NOMO-1 treated with dmso at 0.1 percent for 144 hours (cell line): ENCODE results near the gene AGBL4.
"Not testable (repeated sequence)": the region's sequence is repeated elsewhere in the genome, so short reads cannot be mapped to it uniquely, and the experiment has no call there.

Experiments
- DNase-seq: peaks from one replicate; lab custom pipeline; 2025; ENCODE audit not compliant: unreplicated experiment; lab: John Stamatoyannopoulos, UW

The AGBL4 gene

DNA sequence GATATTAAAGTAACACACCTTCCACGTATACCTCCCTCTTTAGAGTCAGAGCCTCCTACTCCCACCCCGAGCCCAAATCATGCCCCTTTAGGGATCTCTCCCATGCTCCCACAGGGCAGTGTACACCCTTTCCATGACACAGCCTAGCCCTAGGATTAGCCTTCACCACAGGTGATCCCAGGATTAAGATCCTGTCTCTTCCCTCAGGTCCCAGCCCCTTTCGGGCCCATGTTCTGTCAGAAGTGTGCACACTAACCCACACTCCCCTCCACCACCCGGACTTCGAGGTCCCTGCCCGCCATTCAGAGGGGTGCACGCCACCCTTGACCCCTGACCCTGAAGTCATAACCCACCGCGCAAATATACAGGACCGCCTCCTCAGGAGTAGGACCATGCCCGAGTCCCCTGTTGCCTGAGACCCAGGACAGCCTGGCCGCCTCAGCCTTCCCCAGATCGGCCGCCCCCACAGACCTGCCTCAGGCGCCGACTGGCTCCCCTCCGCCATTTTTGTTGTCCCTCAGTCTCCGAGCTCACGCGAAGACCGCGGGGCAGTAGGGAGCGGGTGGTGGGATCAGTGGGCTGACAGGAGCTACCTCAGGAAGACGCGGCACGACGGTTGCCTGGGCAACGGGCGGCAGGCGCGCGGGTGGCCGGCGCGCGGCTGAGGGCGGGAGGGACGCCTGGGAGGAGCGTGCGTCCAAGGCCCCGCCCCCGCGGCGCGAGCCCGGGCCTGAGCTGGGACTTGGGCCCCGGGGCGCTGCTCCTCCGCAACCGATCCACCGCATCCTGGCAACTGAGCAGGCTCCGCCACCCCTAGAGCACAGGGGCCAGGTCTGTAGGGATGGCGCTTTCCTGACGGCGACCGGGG, at the start of gene AGBL4:
AGBL4 (minus strand) TSS at position 663 of the 868 bp plus-strand sequence.
- no peak for DNase-seq

GRCh38 chr1:50066806-50067205, 43.1 kb upstream of the AGBL4 start:
- no peak for DNase-seq

DNA sequence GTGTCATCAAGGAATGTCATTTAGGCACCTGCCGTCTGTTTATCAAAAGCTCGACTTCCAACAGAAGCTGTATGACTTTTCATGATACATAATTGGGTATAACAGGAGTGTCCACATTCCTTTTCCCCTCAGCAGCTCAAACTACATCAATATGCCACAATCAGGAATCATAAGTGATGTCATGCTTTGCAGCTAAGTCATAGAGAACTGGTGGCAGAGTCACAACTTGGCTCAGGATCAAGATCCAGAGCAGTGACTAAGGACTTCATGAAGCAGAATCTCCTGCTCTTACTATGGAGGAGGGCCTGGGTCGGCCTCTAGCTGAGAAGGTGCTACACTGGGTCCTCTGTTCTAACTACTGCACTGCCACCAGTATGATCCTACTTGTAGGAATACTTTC, 36.5 kb upstream of the AGBL4 start:
- no peak for DNase-seq

DNA sequence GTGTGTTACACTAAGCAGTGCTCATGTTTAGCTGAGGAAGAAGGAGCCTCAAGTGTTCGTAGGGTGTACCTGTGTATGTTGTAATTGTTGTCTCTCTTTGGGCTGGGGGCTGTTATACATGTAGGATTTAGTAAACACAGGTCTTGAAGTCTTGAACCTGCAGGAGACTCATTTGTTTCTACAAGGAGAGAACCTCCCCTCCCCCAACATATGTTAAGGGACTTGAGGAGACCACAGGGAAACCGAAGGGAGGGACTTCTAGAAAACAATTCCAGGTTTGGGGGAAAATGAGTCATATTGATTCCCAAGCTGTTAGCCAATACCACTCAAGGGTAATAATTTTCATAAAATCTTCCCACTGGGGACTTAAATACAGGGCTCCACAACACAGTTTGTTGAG, 25.0 kb upstream of the AGBL4 start:
- no peak for DNase-seq

DNA sequence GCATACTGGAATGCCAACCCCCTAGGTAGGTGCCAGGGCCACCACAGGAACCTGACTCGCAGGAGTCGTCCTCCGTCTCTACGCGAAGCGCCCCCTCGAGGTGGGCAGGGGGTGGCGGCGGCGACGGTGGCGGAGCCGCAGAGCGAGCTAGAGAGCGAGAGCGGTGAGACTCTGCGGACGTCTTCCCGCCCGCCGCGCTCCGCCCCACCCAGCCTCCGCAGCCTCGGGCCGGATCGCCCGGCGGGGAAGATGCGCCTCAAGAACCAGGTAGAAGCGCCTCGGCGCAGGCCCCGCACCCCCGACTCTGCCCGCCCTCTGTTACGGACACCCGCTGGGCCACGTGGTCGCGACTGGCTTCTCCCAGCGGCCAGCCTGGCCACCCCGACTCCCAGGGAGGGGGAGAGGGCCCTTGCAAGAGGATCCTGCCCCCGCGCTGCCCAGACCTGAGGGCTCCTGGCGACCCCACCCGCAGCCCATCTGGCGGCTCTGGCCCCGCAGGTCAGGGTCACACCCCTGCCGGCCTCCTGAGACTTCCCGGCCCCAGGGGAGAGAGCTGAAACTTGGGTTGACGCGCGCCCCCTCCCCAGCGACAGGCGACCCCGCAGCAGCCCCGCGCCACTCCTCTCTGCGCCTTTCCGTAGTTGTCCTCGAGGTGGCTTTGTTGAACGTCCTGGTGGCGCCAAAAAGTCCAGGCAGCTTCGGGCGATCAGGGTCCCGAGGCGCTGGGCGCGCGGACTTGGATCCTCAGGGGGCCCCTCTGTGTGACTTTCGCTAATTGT, 24.4 kb upstream of the AGBL4 start:
- DNase-seq = no peak

DNA sequence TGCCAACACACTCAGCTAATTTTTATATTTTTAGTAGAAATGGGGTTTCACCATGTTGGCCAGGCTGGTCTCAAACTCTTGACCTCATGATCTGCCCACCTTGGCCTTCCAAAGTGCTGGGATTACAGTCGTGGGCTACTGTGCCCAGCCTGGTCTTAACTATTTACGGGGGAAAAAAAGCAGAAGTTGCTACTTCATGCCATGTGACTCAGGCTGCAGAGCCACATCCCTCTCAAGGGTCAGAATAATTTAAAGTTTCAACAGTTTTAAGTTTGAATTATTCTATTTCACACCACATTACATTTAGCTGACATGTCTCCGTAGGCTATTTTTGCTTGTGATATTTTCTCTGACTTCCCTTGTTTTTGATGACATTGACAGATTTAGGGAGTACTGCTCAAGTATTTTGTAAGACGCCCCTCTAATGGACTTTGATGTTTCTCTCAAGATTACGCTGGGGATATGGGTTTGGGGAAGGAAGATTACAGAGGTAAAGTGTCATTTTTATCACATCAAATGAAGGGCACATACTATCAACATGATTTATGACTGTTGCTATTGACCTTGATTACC, 14.6 kb upstream of the AGBL4 start:
- no peak for DNase-seq

GRCh38 chr1:50027794-50028193, 4.0 kb upstream of the AGBL4 start:
- no peak for DNase-seq

DNA sequence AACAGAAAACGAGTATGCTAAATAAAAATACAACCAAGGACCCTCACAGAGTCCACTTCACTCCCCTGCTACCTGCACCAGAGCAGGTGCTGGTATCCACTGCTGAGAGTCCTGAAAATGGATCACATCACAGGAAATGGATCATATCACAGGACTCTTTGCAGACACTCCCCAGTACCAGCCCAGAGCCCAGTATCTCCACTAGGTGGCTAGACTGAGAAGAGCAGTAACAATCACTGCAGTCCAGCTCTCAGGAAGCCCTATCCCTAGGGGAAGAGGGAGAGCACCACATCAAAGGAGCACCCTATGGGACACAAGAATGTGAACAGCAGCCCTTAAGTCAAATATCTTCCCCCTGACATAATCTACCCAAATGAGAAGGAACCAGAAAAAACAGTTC, 28.0 kb downstream of the AGBL4 start:
- no peak for DNase-seq

- no peak for DNase-seq
These were observed 52.7 kb downstream of the AGBL4 start for GRCh38 chr1:49971088-49971487.

- DNase-seq = no peak
These were observed 72.4 kb downstream of the AGBL4 start for GRCh38 chr1:49951385-49951784.

GRCh38 chr1:49915301-49915700, 108.5 kb downstream of the AGBL4 start:
- not testable (repeated sequence) for DNase-seq

DNA sequence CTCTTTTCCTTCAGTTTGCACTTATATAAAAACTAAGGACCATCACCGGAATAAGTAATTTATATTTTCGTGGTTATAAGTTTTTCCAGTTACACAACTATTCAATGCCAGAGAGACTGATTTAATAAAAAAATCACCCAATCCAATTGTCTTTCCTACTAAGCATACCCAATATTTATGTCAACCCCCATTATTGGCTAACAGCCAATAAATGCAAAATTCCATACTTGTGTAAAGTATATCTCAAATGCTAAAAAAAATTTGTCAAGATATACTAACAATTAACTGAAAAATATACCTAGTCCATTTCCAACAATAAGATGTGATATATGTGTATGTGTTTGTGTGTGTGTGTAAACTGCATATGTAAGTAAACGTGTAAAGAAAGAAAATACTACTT, 117.4 kb downstream of the AGBL4 start:
- no peak for DNase-seq

DNA sequence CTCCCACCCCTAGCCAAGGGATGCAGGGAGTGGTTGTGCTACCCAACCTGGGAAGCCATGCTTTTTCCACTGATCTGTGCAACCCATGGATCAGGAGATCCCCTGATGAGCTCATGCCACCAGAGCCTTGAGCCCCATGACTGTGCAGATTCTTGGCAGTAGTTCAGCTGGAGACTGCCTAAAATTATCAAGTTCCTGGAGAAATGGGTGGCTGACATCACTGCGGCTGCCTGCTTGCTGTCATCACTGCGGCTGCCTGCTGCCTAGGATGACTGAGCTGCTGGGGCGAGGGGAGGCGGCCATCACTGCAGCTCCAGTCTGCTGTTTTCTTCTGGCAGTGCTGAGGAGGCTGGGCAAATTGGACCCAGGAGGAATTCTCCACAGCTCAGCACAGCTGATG, 159.2 kb downstream of the AGBL4 start:
- no peak for DNase-seq

DNA sequence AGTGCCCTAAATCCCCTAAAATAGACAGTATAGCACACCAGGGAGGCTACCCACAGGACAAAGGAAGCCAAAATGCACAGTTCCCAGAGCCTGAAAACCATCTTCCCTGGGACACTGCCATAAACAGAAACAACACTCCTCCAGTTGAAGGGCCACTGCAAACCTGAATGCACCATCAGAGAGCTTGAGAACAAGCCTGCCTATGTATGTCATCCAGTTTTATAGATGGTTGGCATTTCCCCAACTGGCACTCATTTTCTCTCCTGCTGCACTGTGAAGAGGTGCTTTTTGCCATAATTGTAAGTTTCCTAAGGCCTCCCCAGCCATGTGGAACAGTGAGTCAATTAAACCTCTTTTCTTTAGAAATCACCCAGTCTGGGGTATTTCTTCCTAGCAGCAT, 169.0 kb downstream of the AGBL4 start:
- no peak for DNase-seq

DNA sequence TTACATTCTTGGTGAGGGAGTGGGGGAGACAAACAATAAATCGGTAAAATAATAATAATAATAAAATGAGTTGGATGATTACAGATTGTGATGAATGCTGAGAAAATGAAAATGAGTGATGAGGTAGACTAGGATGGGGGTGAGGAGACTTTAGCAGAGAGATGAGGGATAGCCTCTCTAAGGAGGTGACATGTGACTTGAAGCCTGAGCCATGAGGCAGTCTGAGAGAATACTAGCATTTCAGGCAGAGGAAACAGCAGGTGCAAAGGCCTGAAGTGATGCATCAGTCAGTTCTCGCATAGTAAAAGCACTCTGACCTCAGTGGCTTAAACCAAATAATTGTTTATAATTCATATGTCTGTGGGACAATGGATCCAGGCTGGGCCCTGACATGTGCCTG, 181.2 kb downstream of the AGBL4 start:
- no peak for DNase-seq

GRCh38 chr1:49841767-49842166, 182.0 kb downstream of the AGBL4 start:
- DNase-seq = no peak

DNA sequence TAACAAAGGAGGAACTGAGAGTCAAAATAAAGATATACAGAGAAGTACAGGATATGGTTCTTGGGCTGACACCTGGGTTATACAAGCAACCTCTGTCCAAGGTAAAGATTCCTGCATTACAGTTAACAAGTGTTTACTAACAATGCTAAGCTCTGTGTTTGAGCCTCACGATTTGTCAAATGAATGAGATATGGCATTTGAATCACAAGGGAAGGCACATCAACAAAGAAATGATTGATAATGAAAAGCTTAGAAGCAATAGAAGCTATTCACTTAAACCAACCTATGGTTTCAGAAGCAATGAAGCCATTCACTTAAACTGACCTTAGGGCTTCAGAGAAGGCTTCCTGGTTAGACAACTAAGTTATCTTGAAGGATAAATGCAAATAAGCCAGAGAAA, 199.5 kb downstream of the AGBL4 start:
- no peak for DNase-seq

DNA sequence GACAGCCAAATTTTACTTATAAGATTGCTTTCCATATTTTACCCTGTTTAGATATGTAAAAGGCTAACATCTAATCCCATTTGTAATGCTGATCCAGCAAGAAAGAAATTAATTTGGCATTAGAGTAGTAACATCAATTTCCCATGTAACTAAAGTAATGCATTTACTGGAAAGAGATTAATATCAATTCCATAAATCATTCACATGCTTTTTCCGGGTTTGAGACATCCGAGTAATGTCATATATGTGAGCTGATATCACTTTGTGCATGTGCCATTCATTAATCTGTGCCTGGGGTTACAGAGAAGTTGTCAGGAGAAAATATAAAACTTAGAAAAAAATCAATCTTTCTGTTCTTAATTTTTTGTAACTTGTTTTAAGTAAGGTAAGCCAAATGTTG, 206.1 kb downstream of the AGBL4 start:
- DNase-seq = no peak

DNA sequence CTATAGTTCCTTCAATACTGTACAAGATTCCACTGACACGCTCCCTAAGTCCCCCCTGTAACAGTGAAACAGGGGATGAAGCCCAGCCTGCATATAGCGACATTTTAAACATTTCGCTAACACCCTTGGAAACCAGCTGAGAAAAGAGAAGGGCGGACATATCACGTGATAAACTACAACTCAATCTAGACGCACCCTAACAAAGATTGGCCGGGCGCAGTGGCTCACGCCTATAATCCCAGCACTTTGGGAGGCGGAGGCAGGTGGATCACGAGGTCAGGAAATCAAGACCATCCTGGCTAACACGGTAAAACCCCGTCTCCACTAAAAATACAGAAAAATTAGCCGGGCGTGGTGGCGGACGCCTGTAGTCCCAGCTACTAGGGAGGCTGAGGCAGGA, 236.7 kb downstream of the AGBL4 start:
- DNase-seq = not testable (repeated sequence)

GRCh38 chr1:49765034-49765433, 258.7 kb downstream of the AGBL4 start:
- DNase-seq = no peak

- not testable (repeated sequence) for DNase-seq
These were observed 285.6 kb downstream of the AGBL4 start for GRCh38 chr1:49738118-49738517.

DNA sequence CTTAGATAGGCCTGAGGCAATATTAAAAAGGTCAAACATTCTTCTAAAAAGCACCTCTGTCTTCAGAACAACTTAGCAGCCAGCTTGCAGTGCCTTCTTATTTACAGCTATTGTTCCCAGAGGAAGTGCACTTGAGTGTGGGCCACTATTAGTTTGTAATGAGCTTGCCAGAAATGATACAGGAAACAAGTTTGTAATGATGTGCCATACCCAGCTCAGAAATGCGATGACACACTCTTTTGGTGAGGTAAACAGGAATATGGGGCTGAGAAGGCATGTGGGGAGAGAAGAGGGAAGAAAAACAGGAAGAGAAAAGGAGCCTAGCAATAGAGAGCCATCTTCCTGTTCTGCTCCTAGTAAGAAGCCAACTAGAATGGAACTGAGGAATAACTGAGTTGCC, 295.4 kb downstream of the AGBL4 start:
- no peak for DNase-seq
